ENCODE results near the gene PITPNM2. TPM values are rescaled to one million over a fixed set of nuclear protein-coding genes. Genes with fewer than 3 reads are reported as not detected.
"Not testable (repeated sequence)": the region's sequence is repeated elsewhere in the genome, so short reads cannot be mapped to it uniquely, and the experiment has no call there.

The PITPNM2 gene
- total RNA-seq, 1 donor from 2014 or later: 0.56 TPM

GRCh38 chr12:123104809-123105208 is 46.1 kb downstream of the PITPNM2 start:
- H3K9me3 Mint-ChIP-seq: no peaks in the 10 kb centered on the region
- TF ChIP-seq CTCF (IDR thresholded peaks at IDR 0.05) (no peak), EZH2 (IDR thresholded peaks at IDR 0.05) (no peak), EZH2phosphoT487 (IDR thresholded peaks at IDR 0.05) (no peak)
- H3K27me3 Mint-ChIP-seq (ENCODE audit: insufficient read depth, low read depth): no peaks in the 10 kb centered on the region
- no peaks in the 10 kb centered on the region for H3K9me3 ChIP-seq (ENCODE audit: low read depth)
- H3K4me3 Mint-ChIP-seq: no peak overlapping the region
- H3F3A ChIP-seq (ENCODE audit: low read depth): peaks cover 16% of the 10 kb centered on the region
- H3K27ac ChIP-seq: no peak overlapping the region
- no peak overlapping the region for H3K9ac ChIP-seq
- H2AFZ ChIP-seq (replicated peaks): no peak overlapping the region
- H4K20me1 ChIP-seq (ENCODE audit: low read depth): no peaks in the 10 kb centered on the region
- H3K4me3 ChIP-seq: no peak overlapping the region
- H3K4me1 Mint-ChIP-seq: peaks cover 52% of the 10 kb centered on the region
- no peaks in the 10 kb centered on the region for H3K36me3 ChIP-seq
- H3K4me1 ChIP-seq: peaks cover 38% of the 10 kb centered on the region
- peak overlapping the region; percentile 17 for H3K27ac Mint-ChIP-seq
- no peak for DNase-seq (ENCODE audit: low spot score)
- no peaks in the 10 kb centered on the region for H3K36me3 Mint-ChIP-seq
- H3K79me2 ChIP-seq (ENCODE audit: low read depth): no peaks in the 10 kb centered on the region
- H3K4me2 ChIP-seq: peak overlapping the region; percentile 19
- H3K27me3 ChIP-seq: no peaks in the 10 kb centered on the region

- H3K27me3 Mint-ChIP-seq (ENCODE audit: insufficient read depth, low read depth); H4K20me1 ChIP-seq (ENCODE audit: low read depth); H3K27ac Mint-ChIP-seq; H3K27ac ChIP-seq; H3K36me3 Mint-ChIP-seq; DNase-seq (ENCODE audit: low spot score); H3K9me3 Mint-ChIP-seq; H3K79me2 ChIP-seq (ENCODE audit: low read depth); H3K9me3 ChIP-seq (ENCODE audit: low read depth); H3K9ac ChIP-seq; H3K4me2 ChIP-seq; H3K4me3 Mint-ChIP-seq; H3K36me3 ChIP-seq; H3K4me3 ChIP-seq; H3K27me3 ChIP-seq; H2AFZ ChIP-seq (replicated peaks): not testable (repeated sequence)
- peaks cover 53% of the 10 kb centered on the region for H3K4me1 Mint-ChIP-seq
- Histone ChIP-seq H3F3A (ENCODE audit: low read depth) (peaks cover 16% of the 10 kb centered on the region), H3K4me1 (peaks cover 38% of the 10 kb centered on the region)
Observed at GRCh38 chr12:123104094-123104493, 46.8 kb downstream of the PITPNM2 start.

- DNase-seq (ENCODE audit: low spot score): no peak
- no peak overlapping the region for H3K4me3 Mint-ChIP-seq
- H3K4me3 ChIP-seq: no peak overlapping the region
- H3K4me1 ChIP-seq: peaks cover 38% of the 10 kb centered on the region
- no peak overlapping the region for H3K27ac Mint-ChIP-seq
- H3K36me3 ChIP-seq: no peaks in the 10 kb centered on the region
- H2AFZ ChIP-seq (replicated peaks): no peak overlapping the region
- no peaks in the 10 kb centered on the region for H4K20me1 ChIP-seq (ENCODE audit: low read depth)
- no peaks in the 10 kb centered on the region for H3K9me3 Mint-ChIP-seq
- H3K79me2 ChIP-seq (ENCODE audit: low read depth): no peaks in the 10 kb centered on the region
- H3K27me3 Mint-ChIP-seq (ENCODE audit: insufficient read depth, low read depth): no peaks in the 10 kb centered on the region
- TF ChIP-seq CTCF (IDR thresholded peaks at IDR 0.05): no peak
- TF ChIP-seq EZH2phosphoT487 (IDR thresholded peaks at IDR 0.05): no peak
- TF ChIP-seq EZH2 (IDR thresholded peaks at IDR 0.05): no peak
- peak overlapping the region; percentile 18 for H3K4me2 ChIP-seq
- H3K36me3 Mint-ChIP-seq: no peaks in the 10 kb centered on the region
- H3K27me3 ChIP-seq: no peaks in the 10 kb centered on the region
- H3K27ac ChIP-seq: peak overlapping the region; percentile 36
- no peaks in the 10 kb centered on the region for H3K9me3 ChIP-seq (ENCODE audit: low read depth)
- H3F3A ChIP-seq (ENCODE audit: low read depth): peaks cover 16% of the 10 kb centered on the region
- H3K4me1 Mint-ChIP-seq: peaks cover 54% of the 10 kb centered on the region
- no peak overlapping the region for H3K9ac ChIP-seq
Observed at GRCh38 chr12:123102781-123103503, 47.9 kb downstream of the PITPNM2 start.

GRCh38 chr12:123102366-123102765 is 48.5 kb downstream of the PITPNM2 start:
- H3K79me2 ChIP-seq (ENCODE audit: low read depth): no peaks in the 10 kb centered on the region
- no peaks in the 10 kb centered on the region for H4K20me1 ChIP-seq (ENCODE audit: low read depth)
- DNase-seq (ENCODE audit: low spot score): no peak
- H3K27ac ChIP-seq: peak overlapping the region; percentile 36
- Mint-ChIP-seq H3K4me3 (no peak overlapping the region), H3K27ac (peak overlapping the region; percentile 50), H3K4me1 (peaks cover 49% of the 10 kb centered on the region), H3K9me3 (no peaks in the 10 kb centered on the region), H3K36me3 (no peaks in the 10 kb centered on the region), H3K27me3 (ENCODE audit: insufficient read depth, low read depth) (no peaks in the 10 kb centered on the region)
- H3K4me2 ChIP-seq: peak overlapping the region; percentile 18
- no peak overlapping the region for H3K9ac ChIP-seq
- peaks cover 37% of the 10 kb centered on the region for H3K4me1 ChIP-seq
- TF ChIP-seq CTCF (IDR thresholded peaks at IDR 0.05): no peak
- TF ChIP-seq EZH2phosphoT487 (IDR thresholded peaks at IDR 0.05): no peak
- TF ChIP-seq EZH2 (IDR thresholded peaks at IDR 0.05): no peak
- no peaks in the 10 kb centered on the region for H3K36me3 ChIP-seq
- H3K9me3 ChIP-seq (ENCODE audit: low read depth): no peaks in the 10 kb centered on the region
- peak overlapping the region; percentile 15 for H2AFZ ChIP-seq (replicated peaks)
- no peak overlapping the region for H3K4me3 ChIP-seq
- H3K27me3 ChIP-seq: no peaks in the 10 kb centered on the region
- peaks cover 16% of the 10 kb centered on the region for H3F3A ChIP-seq (ENCODE audit: low read depth)

Data from neural progenitor cell (in vitro differentiated cells).